ENCODE results near the gene CD58. TPM values are rescaled to one million over a fixed set of nuclear protein-coding genes. Genes with fewer than 3 reads are reported as not detected.
A peak's percentile ranks its signal among the peaks of the same experiment; 100 is the strongest.

Gene CD58
- total RNA-seq, 2 experiments from 2014 or later, result 11.1 to 12.7 TPM

- Mint-ChIP-seq H3K4me1 (ENCODE audit: low read depth) (peaks cover 70% of the 10 kb centered on the region), H3K27me3 (no peaks in the 10 kb centered on the region), H3K4me3 (no peak overlapping the region), H3K27ac (peak overlapping the region; percentile 92), H3K36me3 (ENCODE audit: low read depth) (peaks cover 12% of the 10 kb centered on the region), H3K9me3 (peaks cover under 1% of the 10 kb centered on the region)
- intact Hi-C loops (cut with micrococcal nuclease), result loop anchor here (5.0 kb wide), 1 partner anchor 50 kb away; no protein-coding TSS in a partner anchor
- no peak for DNase-seq
- no peak for TF ChIP-seq CTCF (IDR thresholded peaks at IDR 0.05)
- ATAC-seq, result no peak
- POLR2A ChIA-PET, result interaction anchor here (1.0 to 2.5 kb wide), 5 partner anchors 9 to 54 kb away, joined by 3 to 11 read pairs (median 4); no protein-coding TSS in a partner anchor
- CTCF ChIA-PET, result interaction anchor here (1.0 to 2.0 kb wide), 8 partner anchors 12 to 511 kb away, joined by 3 to 10 read pairs (median 4); no protein-coding TSS in a partner anchor
Observed at GRCh38 chr1:116557323-116557878, 13.4 kb downstream of the CD58 start.

GRCh38 chr1:116556289-116557006, 14.4 kb downstream of the CD58 start:
- no peak for TF ChIP-seq CTCF (IDR thresholded peaks at IDR 0.05)
- no peaks in the 10 kb centered on the region for H3K9me3 Mint-ChIP-seq
- peak; percentile 95 for ATAC-seq
- H3K4me3 Mint-ChIP-seq, result peak overlapping the region; percentile 40
- DNase-seq, result peak; percentile 84
- intact Hi-C loops (cut with micrococcal nuclease), result loop anchor here (5.0 kb wide), 1 partner anchor 49 kb away; no protein-coding TSS in a partner anchor
- H3K4me1 Mint-ChIP-seq (ENCODE audit: low read depth), result peaks cover 68% of the 10 kb centered on the region
- H3K27me3 Mint-ChIP-seq, result no peaks in the 10 kb centered on the region
- ChIA-PET POLR2A (interaction anchor here (0.8 to 2.5 kb wide), 6 partner anchors 10 to 504 kb away, joined by 3 to 11 read pairs (median 4); partner anchors contain the start of gene TTF2), CTCF (interaction anchor here (0.7 to 2.0 kb wide), 10 partner anchors 12 to 511 kb away, joined by 3 to 10 read pairs (median 4); no protein-coding TSS in a partner anchor)
- peak overlapping the region; percentile 92 for H3K27ac Mint-ChIP-seq
- H3K36me3 Mint-ChIP-seq (ENCODE audit: low read depth), result peaks cover 10% of the 10 kb centered on the region

GRCh38 chr1:116554924-116555323, 15.9 kb downstream of the CD58 start:
- Mint-ChIP-seq H3K4me3 (no peak overlapping the region), H3K36me3 (ENCODE audit: low read depth) (peaks cover 8% of the 10 kb centered on the region), H3K27me3 (no peaks in the 10 kb centered on the region), H3K4me1 (ENCODE audit: low read depth) (peaks cover 60% of the 10 kb centered on the region), H3K9me3 (no peaks in the 10 kb centered on the region), H3K27ac (peak overlapping the region; percentile 32)
- POLR2A ChIA-PET, result no interaction called here
- DNase-seq (no peak), ATAC-seq (no peak)
- TF ChIP-seq CTCF (IDR thresholded peaks at IDR 0.05), result no peak
- intact Hi-C loops (cut with micrococcal nuclease), result loop anchor here (5.0 kb wide), 1 partner anchor 48 kb away; no protein-coding TSS in a partner anchor
- CTCF ChIA-PET, result no interaction called here

- DNase-seq (no peak), ATAC-seq (no peak)
- intact Hi-C loops (cut with micrococcal nuclease), result no loop called here
- peaks cover 50% of the 10 kb centered on the region for H3K4me1 Mint-ChIP-seq (ENCODE audit: low read depth)
- H3K9me3 Mint-ChIP-seq, result no peaks in the 10 kb centered on the region
- peak overlapping the region; percentile 21 for H3K27ac Mint-ChIP-seq
- H3K36me3 Mint-ChIP-seq (ENCODE audit: low read depth), result peaks cover 10% of the 10 kb centered on the region
- H3K4me3 Mint-ChIP-seq, result no peak overlapping the region
- no peak for TF ChIP-seq CTCF (IDR thresholded peaks at IDR 0.05)
- ChIA-PET CTCF (interaction anchor here (1.2 to 1.3 kb wide), 2 partner anchors 10 to 13 kb away, joined by 3 read pairs; no protein-coding TSS in a partner anchor), POLR2A (interaction anchor here (0.8 kb wide), 1 partner anchor 184 kb away, joined by 4 read pairs; no protein-coding TSS in a partner anchor)
- H3K27me3 Mint-ChIP-seq, result no peaks in the 10 kb centered on the region
Observed at GRCh38 chr1:116553386-116554115, 17.3 kb downstream of the CD58 start.
